IPS DF 4.7 (cell line): ENCODE measurements around the gene RAB43.
"Not testable (repeated sequence)": the region's sequence is repeated elsewhere in the genome, so short reads cannot be mapped to it uniquely, and the experiment has no call there.

Experiments used
- DNase-seq: peaks from one replicate; pipeline ENCODE4 v3.0.0-alpha.2; 2013; ENCODE audit warnings: low spot score; ENCODE audit errors: extremely low read depth

Gene RAB43

GRCh38 chr3:129100274-129100673, 21.3 kb downstream of the RAB43 start:
- DNase-seq, result no peak

- DNase-seq, result no peak
Measured at GRCh38 chr3:129095285-129095684, 26.3 kb downstream of the RAB43 start.

GRCh38 chr3:129088312-129088711, 33.3 kb downstream of the RAB43 start:
- DNase-seq, result not testable (repeated sequence)

- not testable (repeated sequence) for DNase-seq
Measured at GRCh38 chr3:129087904-129088303, 33.7 kb downstream of the RAB43 start.

DNA sequence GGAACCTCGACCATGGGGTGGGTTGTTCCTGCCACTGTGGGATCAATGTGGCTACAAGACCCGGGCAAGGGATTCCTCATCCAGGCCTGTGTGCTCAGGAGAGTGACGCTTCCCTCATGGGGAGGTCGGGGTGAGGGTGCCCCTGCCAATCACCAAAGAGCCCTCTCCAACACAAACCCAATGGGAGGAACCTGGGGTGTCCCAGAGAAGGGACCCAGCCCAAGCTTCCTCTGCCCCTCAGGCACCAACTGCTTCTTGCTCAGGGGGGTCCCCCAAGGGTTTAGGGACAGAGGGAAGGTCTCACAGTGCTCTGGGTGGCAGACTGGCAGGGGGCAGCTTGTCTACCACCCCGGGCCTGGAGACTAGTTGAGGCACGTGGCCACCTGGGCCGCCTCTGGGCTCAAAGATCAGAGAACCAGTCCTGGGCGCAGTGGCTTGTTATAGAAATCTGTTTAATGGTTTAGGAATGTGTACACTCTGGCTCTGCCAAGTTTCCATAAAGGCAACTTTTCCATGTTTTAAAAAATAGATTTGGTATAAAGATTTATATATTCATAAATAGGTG, 34.4 kb downstream of the RAB43 start:
- DNase-seq, result no peak

DNA sequence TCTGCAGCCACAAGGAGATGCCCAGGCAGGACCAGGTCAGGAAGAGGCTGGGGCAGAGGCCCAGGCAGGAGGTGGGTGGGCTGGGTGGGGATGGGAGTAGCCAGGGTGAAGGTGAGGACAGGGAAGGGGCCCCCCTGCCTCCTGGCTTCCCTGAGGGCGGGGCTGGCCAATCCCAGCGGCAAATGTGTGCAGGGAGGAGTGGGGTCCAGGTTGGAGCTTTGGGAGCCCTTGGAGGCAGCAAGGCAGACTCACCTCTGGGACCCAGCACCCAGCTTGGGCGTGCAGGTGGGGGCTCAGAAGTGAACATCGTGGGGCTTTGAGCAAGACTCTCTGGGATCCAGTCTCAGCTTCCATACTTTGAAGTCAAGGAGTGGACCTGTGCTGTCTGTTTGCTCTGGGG, 35.8 kb downstream of the RAB43 start:
- DNase-seq, result no peak

DNA sequence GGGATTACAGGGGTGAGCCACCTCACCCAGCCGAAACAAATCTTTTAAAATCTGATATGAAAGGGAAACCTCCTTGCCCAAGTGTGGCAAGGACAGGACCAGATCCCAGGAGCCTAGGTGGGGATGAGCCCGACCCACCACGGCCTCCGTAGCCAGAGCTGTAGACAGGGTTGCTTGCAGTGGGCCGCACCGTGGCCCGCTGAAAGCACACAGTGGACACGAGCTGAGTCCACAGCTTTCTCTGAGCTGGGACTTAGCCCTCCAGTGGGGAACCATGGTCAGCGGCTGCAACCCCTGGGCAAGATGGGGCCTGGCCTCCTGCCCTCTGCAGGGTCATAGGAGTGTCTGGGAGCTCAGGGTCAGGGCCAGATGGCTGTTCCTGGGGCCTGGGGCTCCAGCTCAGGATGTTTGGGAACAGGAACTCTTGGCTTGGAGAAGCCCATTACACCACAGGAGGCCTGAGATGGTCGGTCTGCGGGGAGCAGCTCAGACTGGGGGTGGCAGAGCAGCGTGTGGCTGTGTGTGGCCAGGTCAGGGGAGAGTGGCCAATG, 36.4 kb downstream of the RAB43 start:
- DNase-seq, result no peak

DNA sequence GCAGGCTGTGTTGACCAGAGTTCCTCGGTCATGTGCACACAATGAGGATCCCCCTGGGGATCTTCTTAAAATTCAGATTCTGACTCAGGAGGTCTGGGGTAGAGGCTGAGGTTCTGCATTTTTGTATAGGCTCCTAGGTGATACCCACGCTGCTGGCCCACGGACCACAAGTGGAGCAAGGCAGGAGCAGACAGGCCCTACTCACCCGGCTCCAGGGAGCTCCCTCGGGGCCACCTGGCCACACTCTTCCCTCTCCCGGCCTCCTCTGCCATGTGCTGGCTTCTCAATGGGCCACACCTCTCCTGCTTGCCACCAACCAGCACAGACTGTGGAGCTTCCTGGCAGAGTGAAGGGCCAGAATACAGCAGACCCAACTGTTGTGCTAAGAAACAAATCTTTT, 37.1 kb downstream of the RAB43 start:
- DNase-seq, result no peak

DNA sequence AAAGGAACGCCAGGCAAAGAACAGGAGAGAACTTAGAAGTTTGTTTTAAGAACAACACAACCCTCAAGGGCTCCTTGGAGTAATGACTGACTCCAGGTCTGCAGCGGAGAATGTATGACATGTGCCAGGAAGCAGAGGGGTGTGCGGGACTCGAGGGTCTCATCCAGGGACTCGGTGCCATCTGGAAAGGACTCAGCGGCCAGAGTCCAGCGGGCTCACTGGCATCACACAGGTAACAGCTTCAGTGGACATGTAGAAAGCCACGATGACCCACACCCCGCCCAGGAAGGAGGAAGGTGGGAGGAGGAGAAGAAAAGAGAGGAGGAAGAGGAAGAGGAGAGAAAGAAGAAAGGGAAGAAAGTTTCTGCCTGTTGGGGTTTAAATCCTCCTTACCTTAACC, 39.6 kb downstream of the RAB43 start:
- DNase-seq, result no peak

- DNase-seq, result no peak
Measured at GRCh38 chr3:129081503-129081902, 40.1 kb downstream of the RAB43 start.

DNA sequence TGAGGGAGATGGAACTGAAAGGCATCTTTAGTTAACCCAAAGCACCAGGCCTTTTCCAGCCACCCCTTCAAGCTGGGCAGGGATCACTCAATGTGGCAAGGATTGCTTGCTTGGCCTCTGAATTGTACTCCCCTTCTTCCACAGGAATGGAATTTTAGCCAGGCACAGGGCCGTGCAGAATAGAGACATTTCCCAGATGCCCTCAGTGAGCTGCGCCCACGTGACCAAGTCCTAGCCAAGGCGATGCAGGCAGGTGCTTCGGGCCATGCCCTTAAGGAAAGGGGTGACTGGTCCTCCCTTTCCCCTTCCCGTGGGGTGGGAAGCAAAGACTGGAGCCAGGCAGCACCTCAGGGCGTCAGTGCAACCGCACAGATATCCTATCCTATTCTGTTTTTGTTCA, 43.1 kb downstream of the RAB43 start:
- DNase-seq, result no peak

DNA sequence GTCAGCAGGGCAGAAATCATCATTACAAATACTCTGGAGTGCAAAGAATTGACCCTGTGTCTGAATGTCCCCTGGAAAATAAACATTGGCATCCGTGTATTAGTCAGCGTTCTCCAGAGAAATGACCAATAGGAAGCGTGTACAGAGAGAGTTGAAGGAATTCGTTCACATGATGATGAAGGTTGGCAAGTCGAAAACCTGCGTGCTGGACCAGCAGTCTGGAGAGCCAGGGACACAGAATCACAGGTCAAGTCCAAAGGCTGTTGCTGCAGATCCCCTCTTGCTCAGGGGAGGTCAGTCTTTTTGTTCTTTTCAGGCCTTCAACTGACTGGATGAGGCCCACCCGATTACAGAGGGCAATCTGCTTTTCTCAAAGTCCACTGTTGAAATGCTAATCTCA, 44.4 kb downstream of the RAB43 start:
- no peak for DNase-seq

DNA sequence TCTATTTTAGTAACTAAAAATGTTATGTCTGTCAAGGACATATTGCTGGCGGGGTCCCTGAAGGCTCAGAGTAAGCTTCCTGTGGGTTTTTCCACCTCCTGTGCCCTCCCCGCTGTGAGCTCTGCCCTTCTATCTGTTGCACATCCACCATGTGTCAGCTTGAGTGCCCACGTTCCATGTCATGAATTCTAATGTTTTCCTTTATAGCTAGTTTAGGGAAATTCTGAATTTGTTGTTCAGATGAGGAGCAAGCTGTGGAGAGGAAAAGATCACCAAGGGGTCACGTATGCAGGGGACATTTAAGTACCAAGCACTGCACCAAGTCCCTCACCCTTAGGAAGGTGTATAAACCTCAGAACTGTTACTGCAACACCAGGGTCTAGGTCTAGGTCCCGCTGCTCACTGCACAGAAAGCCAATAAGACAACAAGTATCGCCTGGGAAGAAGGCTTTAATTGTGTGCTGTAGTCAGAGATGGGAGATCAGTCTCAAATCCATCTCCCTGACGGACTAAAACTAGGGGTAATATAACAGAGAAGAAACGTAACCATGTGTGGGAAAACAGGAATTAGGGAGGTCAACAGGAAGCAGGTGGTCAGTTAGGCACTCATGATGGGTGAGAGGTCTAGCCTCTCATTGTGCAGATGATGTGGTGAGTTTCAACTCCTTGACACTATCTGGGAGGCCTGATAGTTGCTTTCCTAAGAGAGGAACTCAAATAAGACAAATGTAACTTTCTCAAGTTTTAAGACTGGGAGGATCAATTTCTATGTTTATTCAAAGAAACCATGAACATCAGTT, 51.3 kb downstream of the RAB43 start:
- no peak for DNase-seq

GRCh38 chr3:129069313-129070085, 52.1 kb downstream of the RAB43 start:
- not testable (repeated sequence) for DNase-seq

- no peak for DNase-seq
Measured at GRCh38 chr3:129068291-129068886, 53.2 kb downstream of the RAB43 start.

DNA sequence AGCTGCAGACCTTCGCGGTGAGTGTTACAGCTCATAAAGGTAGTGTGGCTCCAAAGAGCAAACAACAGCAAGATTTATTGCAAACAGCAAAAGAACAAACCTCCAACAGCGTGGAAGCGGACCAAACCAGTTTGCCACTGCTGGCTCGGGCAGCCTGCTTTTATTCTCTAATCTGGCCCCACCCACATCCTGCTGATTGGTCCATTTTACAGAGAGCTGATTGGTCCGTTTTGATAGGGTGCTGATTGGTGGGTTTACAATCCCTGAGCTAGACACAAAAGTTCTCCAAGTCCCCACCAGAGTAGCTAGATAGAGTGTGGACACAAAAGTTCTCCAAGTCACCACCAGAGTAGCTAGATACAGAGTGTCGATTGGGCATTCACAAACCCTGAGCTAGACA, 53.9 kb downstream of the RAB43 start:
- not testable (repeated sequence) for DNase-seq

- DNase-seq, result no peak
Measured at GRCh38 chr3:129065720-129066073, 55.9 kb downstream of the RAB43 start.

DNA sequence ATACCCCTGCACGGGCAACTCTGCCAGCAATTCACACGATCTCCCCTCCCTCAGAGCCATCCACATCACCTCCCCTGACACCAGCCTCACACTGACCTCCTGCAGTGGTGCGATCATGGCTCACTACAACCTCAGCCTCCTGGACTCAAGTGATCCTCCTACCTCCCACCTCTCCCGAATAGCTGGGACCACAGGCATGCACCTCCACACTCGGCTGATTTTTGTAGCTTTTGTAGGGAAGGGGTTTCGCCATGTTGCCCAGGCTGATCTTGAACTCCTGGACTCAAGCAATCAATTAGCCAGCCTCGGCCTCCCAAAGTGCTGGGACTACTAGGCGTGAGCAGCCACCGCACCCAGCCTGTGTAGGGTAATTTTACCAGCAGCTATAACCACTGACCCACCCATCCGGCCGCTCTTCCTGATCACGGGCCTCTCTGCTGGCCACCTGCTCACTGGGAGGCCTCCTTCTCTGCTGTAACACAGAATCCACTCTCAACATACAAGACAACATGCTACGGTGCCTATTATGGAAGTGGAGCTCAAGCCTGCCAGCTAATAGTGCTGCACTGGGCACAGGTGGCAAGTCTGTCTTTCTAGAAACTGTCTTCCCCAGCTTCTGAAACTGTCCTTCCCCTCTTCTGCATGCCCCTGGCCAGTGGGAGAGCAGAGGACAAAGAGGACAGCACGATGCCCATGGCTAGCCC, 56.4 kb downstream of the RAB43 start:
- no peak for DNase-seq

- DNase-seq, result no peak
Measured at GRCh38 chr3:129063841-129064482, 57.6 kb downstream of the RAB43 start.

- DNase-seq, result no peak
Measured at GRCh38 chr3:129063091-129063640, 58.4 kb downstream of the RAB43 start.
